Neural crest cell (in vitro differentiated cells): ENCODE data around the gene CD300LG. TPM values are rescaled to one million over a fixed set of nuclear protein-coding genes. Genes with fewer than 3 reads are reported as not detected.

Experiments
- DNase-seq: peaks from one replicate; pipeline ENCODE4 v3.0.0; 2021; ENCODE audit warnings: low read depth, mixed read lengths, low spot score
- H3K27ac Mint-ChIP-seq: one replicate; pipeline ENCODE4 v1.8.0; 2021; ENCODE audit warnings: mild to moderate bottlenecking, mixed read lengths; ENCODE audit not compliant: unreplicated experiment
- H3K27me3 Mint-ChIP-seq: 2 replicates; pipeline ENCODE4 v1.8.0; 2021; ENCODE audit warnings: low read depth, mild to moderate bottlenecking, mixed read lengths
- H3K36me3 Mint-ChIP-seq: 2 replicates; pipeline ENCODE4 v1.8.0; 2021; ENCODE audit warnings: low read depth, mild to moderate bottlenecking, mixed read lengths
- H3K4me1 Mint-ChIP-seq: 2 replicates; pipeline ENCODE4 v1.8.0; 2021; ENCODE audit warnings: mixed read lengths
- H3K4me3 Mint-ChIP-seq: one replicate; pipeline ENCODE4 v1.8.0; 2021; ENCODE audit warnings: mild to moderate bottlenecking, mixed read lengths
- H3K9me3 Mint-ChIP-seq: 2 replicates; pipeline ENCODE4 v1.8.0; 2021; ENCODE audit warnings: mixed read lengths
- CTCF ChIP-seq: fragments of 200-600 bp; sonication (generic); conservative IDR thresholded peaks from 2 replicates; pipeline ENCODE4 v1.5.0; 2021; ENCODE audit warnings: antibody characterized with exemption, mild to moderate bottlenecking
- total RNA-seq: library from RNA; stranded (reverse); gene quantifications from 2 replicates; pipeline ENCODE4 v1.2.1, GENCODE V29; 2021

The CD300LG gene
- total RNA-seq, 1 donor from 2014 or later = not detected

DNA sequence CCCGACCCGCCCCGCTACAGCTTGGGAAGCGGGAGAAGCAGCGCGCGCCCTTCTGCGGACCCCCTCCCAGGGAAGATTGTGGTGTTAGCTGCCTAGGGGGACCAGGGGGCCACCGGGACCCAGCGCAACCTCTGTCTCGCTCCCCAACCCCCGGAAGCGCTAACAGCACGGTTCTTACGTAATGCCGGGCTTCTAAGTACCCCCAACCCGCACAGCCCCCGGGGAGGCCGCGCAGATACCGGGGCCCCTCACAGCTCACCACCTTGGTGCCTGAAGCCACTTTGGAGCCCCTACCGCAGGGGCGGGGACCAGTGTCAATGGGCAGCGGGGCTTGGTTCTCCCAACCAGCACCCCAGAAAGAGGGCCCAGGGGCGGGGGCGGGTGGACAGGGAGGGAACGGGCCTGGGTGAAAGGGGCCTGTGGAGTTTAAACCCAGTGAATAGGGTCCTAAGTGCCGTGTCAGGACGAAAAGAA, 60.0 kb downstream of the CD300LG start:
- no peak for TF ChIP-seq CTCF
- peaks cover 19% of the 10 kb centered on the region for H3K27me3 Mint-ChIP-seq
- peaks cover 26% of the 10 kb centered on the region for H3K4me1 Mint-ChIP-seq
- H3K27ac Mint-ChIP-seq = peak overlapping the region; percentile 79
- no peak for DNase-seq
- no peaks in the 10 kb centered on the region for H3K36me3 Mint-ChIP-seq
- H3K9me3 Mint-ChIP-seq = no peaks in the 10 kb centered on the region
- H3K4me3 Mint-ChIP-seq = peak overlapping the region; percentile 86

- Mint-ChIP-seq H3K36me3 (no peaks in the 10 kb centered on the region), H3K4me3 (peak within 1 kb of the TSS; percentile 86), H3K27ac (peak within 1 kb of the TSS; percentile 87), H3K27me3 (peaks cover 19% of the 10 kb centered on the region), H3K9me3 (no peaks in the 10 kb centered on the region), H3K4me1 (peaks cover 24% of the 10 kb centered on the region)
- TF ChIP-seq CTCF = no peak
- DNase-seq = peak; percentile 77
These were observed 60.5 kb downstream of the CD300LG start, which contains the start of gene MPP2 for GRCh38 chr17:43907425-43907981. Gene MPP2, minus strand, starts transcription at chr17:43907536. Its CDS starts 3,076 bp downstream, at chr17:43904460.

- no peak for TF ChIP-seq CTCF
- Mint-ChIP-seq H3K36me3 (no peaks in the 10 kb centered on the region), H3K27ac (no peak overlapping the region), H3K4me1 (peaks cover 23% of the 10 kb centered on the region), H3K9me3 (no peaks in the 10 kb centered on the region), H3K4me3 (peak overlapping the region; percentile 86), H3K27me3 (peaks cover 19% of the 10 kb centered on the region)
- DNase-seq = peak; percentile 59
These were observed 61.2 kb downstream of the CD300LG start for GRCh38 chr17:43907998-43908721.

- Mint-ChIP-seq H3K27ac (no peak overlapping the region), H3K36me3 (no peaks in the 10 kb centered on the region), H3K4me1 (peaks cover 23% of the 10 kb centered on the region), H3K4me3 (peak overlapping the region; percentile 50), H3K27me3 (peaks cover 19% of the 10 kb centered on the region), H3K9me3 (no peaks in the 10 kb centered on the region)
- TF ChIP-seq CTCF = no peak
- DNase-seq = no peak
These were observed 62.7 kb downstream of the CD300LG start for GRCh38 chr17:43909537-43910231.

DNA sequence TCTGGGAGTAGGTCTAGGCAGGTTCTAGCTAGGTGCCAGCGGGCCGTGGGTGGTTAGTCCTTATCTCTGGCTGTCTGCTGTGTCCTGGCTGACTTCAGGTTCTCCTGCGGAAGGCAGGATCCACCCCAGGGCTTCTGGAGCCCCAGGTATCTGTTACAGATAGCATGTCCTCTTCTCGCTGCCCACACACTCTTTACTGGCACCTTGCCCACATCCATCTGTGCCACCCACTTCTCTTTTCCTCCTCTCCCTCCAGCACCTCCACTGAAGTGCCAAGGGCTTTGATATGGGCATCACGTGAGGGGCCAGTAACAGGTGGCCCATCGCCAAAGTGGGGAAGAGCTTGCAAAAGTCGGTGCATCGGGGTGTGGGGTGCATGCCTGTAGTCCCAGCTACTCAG, 64.9 kb downstream of the CD300LG start:
- Mint-ChIP-seq H3K4me1 (peaks cover 8% of the 10 kb centered on the region), H3K36me3 (no peaks in the 10 kb centered on the region), H3K27ac (no peak overlapping the region), H3K9me3 (no peaks in the 10 kb centered on the region), H3K27me3 (peaks cover 20% of the 10 kb centered on the region), H3K4me3 (no peak overlapping the region)
- no peak for TF ChIP-seq CTCF
- no peak for DNase-seq
